Neural cell (in vitro differentiated cells): Measurements from ENCODE around the gene PREX1.

Source experiments
- CTCF ChIP-seq: fragments of 450-650 bp; IDR thresholded peaks from 2 replicates; pipeline ENCODE4 v1.5.1; 2014; ENCODE audit warnings: antibody characterized with exemption, mild to moderate bottlenecking, moderate library complexity; ENCODE audit not compliant: poor library complexity, severe bottlenecking
- EP300 ChIP-seq: fragments of 450-650 bp; conservative IDR thresholded peaks from 2 replicates; pipeline ENCODE4 v1.6.1; 2014; ENCODE audit warnings: antibody characterized with exemption, mild to moderate bottlenecking, moderate library complexity; ENCODE audit not compliant: poor library complexity, severe bottlenecking
- EZH2 ChIP-seq: fragments of 200-600, 300-800 bp; shearing (Covaris generic), sonication (generic); IDR thresholded peaks from 2 replicates; pipeline ENCODE4 v1.6.1; 2014; ENCODE audit warnings: antibody characterized with exemption, low read length, borderline replicate concordance, mild to moderate bottlenecking; ENCODE audit not compliant: insufficient read depth, poor library complexity, severe bottlenecking
- SMC3 ChIP-seq: fragments of 450-650 bp; conservative IDR thresholded peaks from 2 replicates; pipeline ENCODE4 v1.6.1; 2014; ENCODE audit warnings: antibody characterized with exemption, mild to moderate bottlenecking, moderate library complexity; ENCODE audit not compliant: poor library complexity
- TAF1 ChIP-seq: IDR thresholded peaks from 2 replicates; pipeline ENCODE4 v1.6.1; 2012; ENCODE audit warnings: low read depth

GRCh38 chr20:48578397-48579098 lies 249.3 kb downstream of the PREX1 start:
- TF ChIP-seq EP300 = no peak
- TF ChIP-seq EZH2 = no peak
- TF ChIP-seq CTCF = no peak
- no peak for TF ChIP-seq SMC3
- no peak for TF ChIP-seq TAF1
